Upper lobe of right lung (tissue), 1 donor: ENCODE data around the gene GAL3ST3. TPM values are rescaled to one million over a fixed set of nuclear protein-coding genes. Genes with fewer than 3 reads are reported as not detected.
A peak's percentile ranks its signal among the peaks of the same experiment; 100 is the strongest.
"Not testable (repeated sequence)": the region's sequence is repeated elsewhere in the genome, so short reads cannot be mapped to it uniquely, and the experiment has no call there.

Source experiments
- ATAC-seq: fragments of 200-7000 bp; cut with Tn5 transposase; one replicate; pipeline ENCODE4 v1.9.1; 2020; ENCODE audit warnings: mild to moderate bottlenecking, moderate library complexity
- DNase-seq: peaks from one replicate; pipeline ENCODE4 v3.0.0-alpha.2; 2020
- H3K27ac ChIP-seq: fragments of 200-600 bp; one replicate; pipeline ENCODE4 v1.8.0; 2022
- H3K27me3 ChIP-seq: fragments of 200-600 bp; one replicate; pipeline ENCODE4 v1.8.0; 2022; ENCODE audit warnings: mild to moderate bottlenecking
- H3K36me3 ChIP-seq: fragments of 200-600 bp; one replicate; pipeline ENCODE4 v1.8.0; 2022
- H3K4me1 ChIP-seq: fragments of 200-600 bp; one replicate; pipeline ENCODE4 v1.8.0; 2022
- H3K4me3 ChIP-seq: fragments of 200-600 bp; one replicate; pipeline ENCODE4 v1.8.0; 2022; ENCODE audit warnings: mild to moderate bottlenecking
- H3K9me3 ChIP-seq: fragments of 200-600 bp; one replicate; pipeline ENCODE4 v1.8.0; 2022
- CTCF ChIP-seq: fragments of 200-600 bp; IDR thresholded peaks from one replicate; pipeline ENCODE4 v1.8.0; 2022; ENCODE audit warnings: antibody characterized with exemption
- intact Hi-C: fragments of 100-400 bp; cut with DNase I; formaldehyde crosslinking; loops from one replicate; pipeline ENCODE4 v1.11.0; 2022
- total RNA-seq: library from RNA; stranded (reverse); fragmentation: NEBNext Ultra II Directional; extraction: Animal tissue kit (Norgen Biotek cat#: 25700); gene quantifications from one replicate; pipeline ENCODE4 v1.2.1, GENCODE V29; 2021
- donor health status: DM: no; HTN: yes; CAD: no; lungs with severe emphysema.

The GAL3ST3 gene
- total RNA-seq, 1 donor from 2014 or later = not detected

GRCh38 chr11:66083767-66084166 is 34.8 kb upstream of the GAL3ST3 start:
- DNase-seq (no peak), ATAC-seq (no peak)
- no peak for TF ChIP-seq CTCF
- H3K27ac ChIP-seq = no peak overlapping the region
- intact Hi-C loops = no loop called here
- no peaks in the 10 kb centered on the region for H3K27me3 ChIP-seq
- peaks cover 45% of the 10 kb centered on the region for H3K4me1 ChIP-seq
- H3K4me3 ChIP-seq = no peak overlapping the region
- no peaks in the 10 kb centered on the region for H3K9me3 ChIP-seq
- H3K36me3 ChIP-seq = no peaks in the 10 kb centered on the region

GRCh38 chr11:66082946-66083698 is 34.2 kb upstream of the GAL3ST3 start:
- Histone ChIP-seq H3K9me3 (no peaks in the 10 kb centered on the region), H3K4me3 (no peak overlapping the region), H3K27ac (no peak overlapping the region), H3K27me3 (no peaks in the 10 kb centered on the region), H3K36me3 (no peaks in the 10 kb centered on the region), H3K4me1 (peaks cover 45% of the 10 kb centered on the region)
- TF ChIP-seq CTCF = no peak
- intact Hi-C loops = no loop called here
- DNase-seq (no peak), ATAC-seq (no peak)

- H3K9me3 ChIP-seq = no peaks in the 10 kb centered on the region
- no peak overlapping the region for H3K4me3 ChIP-seq
- ATAC-seq (peak; percentile 90), DNase-seq (no peak)
- H3K27me3 ChIP-seq = no peaks in the 10 kb centered on the region
- no peaks in the 10 kb centered on the region for H3K36me3 ChIP-seq
- TF ChIP-seq CTCF = no peak
- H3K27ac ChIP-seq = peak overlapping the region; percentile 55
- intact Hi-C loops = no loop called here
- H3K4me1 ChIP-seq = peaks cover 45% of the 10 kb centered on the region
Observed at GRCh38 chr11:66081505-66081904, 32.5 kb upstream of the GAL3ST3 start.

- no peaks in the 10 kb centered on the region for H3K36me3 ChIP-seq
- no peaks in the 10 kb centered on the region for H3K27me3 ChIP-seq
- H3K9me3 ChIP-seq = no peaks in the 10 kb centered on the region
- no peak for TF ChIP-seq CTCF
- intact Hi-C loops = no loop called here
- H3K27ac ChIP-seq = peak overlapping the region; percentile 55
- ATAC-seq = peak; percentile 61
- peaks cover 45% of the 10 kb centered on the region for H3K4me1 ChIP-seq
- H3K4me3 ChIP-seq = no peak overlapping the region
- DNase-seq = no peak
Observed at GRCh38 chr11:66080055-66080817, 31.3 kb upstream of the GAL3ST3 start.

GRCh38 chr11:66078949-66079348 is 30.0 kb upstream of the GAL3ST3 start:
- intact Hi-C loops, DNase-seq, H3K4me3 ChIP-seq, H3K27ac ChIP-seq, ATAC-seq, H3K27me3 ChIP-seq, H3K36me3 ChIP-seq, H3K9me3 ChIP-seq: not testable (repeated sequence)
- H3K4me1 ChIP-seq = peaks cover 36% of the 10 kb centered on the region

GRCh38 chr11:66077927-66078326 is 29.0 kb upstream of the GAL3ST3 start:
- no peaks in the 10 kb centered on the region for H3K9me3 ChIP-seq
- intact Hi-C loops = no loop called here
- ATAC-seq = no peak
- H3K4me1 ChIP-seq = peaks cover 26% of the 10 kb centered on the region
- no peaks in the 10 kb centered on the region for H3K27me3 ChIP-seq
- no peak for TF ChIP-seq CTCF
- peaks cover 8% of the 10 kb centered on the region for H3K36me3 ChIP-seq
- no peak overlapping the region for H3K27ac ChIP-seq
- no peak overlapping the region for H3K4me3 ChIP-seq
- no peak for DNase-seq
